OCI-LY1 (cell line): ENCODE results near the gene PTPRM.

Experiments used
- CTCF ChIP-seq: fragments of 200-600 bp; sonication (generic), shearing (Covaris generic); IDR thresholded peaks from 2 replicates; pipeline ENCODE4 v1.5.1; 2017; ENCODE audit warnings: mild to moderate bottlenecking, antibody characterized with exemption, low read length, moderate library complexity, mixed read lengths
- EZH2 ChIP-seq: fragments of 200-600 bp; sonication (generic), shearing (Covaris generic); IDR thresholded peaks from 2 replicates; pipeline ENCODE4 v1.8.0; 2017; ENCODE audit warnings: borderline replicate concordance, mixed run types, mild to moderate bottlenecking, antibody characterized with exemption, low read length, moderate library complexity, mixed read lengths

- TF ChIP-seq CTCF (no peak), EZH2 (no peak)
These were observed 752.8 kb downstream of the PTPRM start for GRCh38 chr18:8319798-8320489.
